ENCODE measurements around the gene NUP205. TPM values are rescaled to one million over a fixed set of nuclear protein-coding genes. Genes with fewer than 3 reads are reported as not detected.

The NUP205 gene
- total RNA-seq, 1 experiment from 2014 or later: 75.1 TPM

DNA sequence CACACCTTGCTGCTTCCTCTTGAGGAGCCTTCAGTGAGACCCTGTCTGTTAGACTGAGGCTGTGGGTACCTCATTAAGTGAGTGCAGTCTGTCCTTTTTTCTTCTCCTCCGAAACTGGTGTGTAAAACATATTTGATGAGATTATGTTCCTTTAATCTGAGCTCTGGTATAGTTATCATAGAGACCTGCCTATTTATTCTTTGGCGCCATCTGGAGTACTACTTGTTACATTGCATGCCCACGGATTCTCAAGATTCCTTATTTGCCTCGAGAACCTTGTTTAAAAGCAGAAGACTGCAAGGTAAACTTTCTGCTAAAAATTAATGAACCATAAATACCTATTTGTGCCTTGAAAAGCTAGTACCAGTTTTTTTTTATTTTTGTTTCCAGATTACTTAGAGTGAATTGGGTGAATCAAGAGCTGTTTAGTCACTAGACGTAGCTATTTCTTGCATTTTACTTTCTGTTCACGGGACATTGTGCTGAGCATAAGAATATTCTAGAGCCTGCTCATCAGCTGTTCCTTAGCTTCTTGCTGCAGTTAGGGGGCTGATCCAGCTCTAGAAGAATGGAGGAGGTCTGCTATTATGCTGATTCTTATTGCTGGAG is 87.7 kb downstream of the NUP205 start:
- peak; percentile 11 for DNase-seq
- CTCF ChIA-PET: interaction anchor here (0.6 to 1.3 kb wide), 7 partner anchors 23 to 371 kb away, joined by 3 to 12 read pairs (median 4); no protein-coding TSS in a partner anchor
- H3K9me3 Mint-ChIP-seq (ENCODE audit: low read depth, unreplicated experiment): no peaks in the 10 kb centered on the region
- no TSS peak for BruUV-seq (replicated peaks)
- TF ChIP-seq, protein P1, sequence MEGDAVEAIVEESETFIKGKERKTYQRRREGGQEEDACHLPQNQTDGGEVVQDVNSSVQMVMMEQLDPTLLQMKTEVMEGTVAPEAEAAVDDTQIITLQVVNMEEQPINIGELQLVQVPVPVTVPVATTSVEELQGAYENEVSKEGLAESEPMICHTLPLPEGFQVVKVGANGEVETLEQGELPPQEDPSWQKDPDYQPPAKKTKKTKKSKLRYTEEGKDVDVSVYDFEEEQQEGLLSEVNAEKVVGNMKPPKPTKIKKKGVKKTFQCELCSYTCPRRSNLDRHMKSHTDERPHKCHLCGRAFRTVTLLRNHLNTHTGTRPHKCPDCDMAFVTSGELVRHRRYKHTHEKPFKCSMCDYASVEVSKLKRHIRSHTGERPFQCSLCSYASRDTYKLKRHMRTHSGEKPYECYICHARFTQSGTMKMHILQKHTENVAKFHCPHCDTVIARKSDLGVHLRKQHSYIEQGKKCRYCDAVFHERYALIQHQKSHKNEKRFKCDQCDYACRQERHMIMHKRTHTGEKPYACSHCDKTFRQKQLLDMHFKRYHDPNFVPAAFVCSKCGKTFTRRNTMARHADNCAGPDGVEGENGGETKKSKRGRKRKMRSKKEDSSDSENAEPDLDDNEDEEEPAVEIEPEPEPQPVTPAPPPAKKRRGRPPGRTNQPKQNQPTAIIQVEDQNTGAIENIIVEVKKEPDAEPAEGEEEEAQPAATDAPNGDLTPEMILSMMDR (IDR thresholded peaks at IDR 0.05; ENCODE audit: unreplicated experiment): no peak
- H3K27ac Mint-ChIP-seq (ENCODE audit: unreplicated experiment): no peak overlapping the region
- intact Hi-C loops (cut with micrococcal nuclease; ENCODE audit: unreplicated experiment): loop anchor here (1.0 kb wide), 2 partner anchors 133 to 371 kb away; no protein-coding TSS in a partner anchor
- no peaks in the 10 kb centered on the region for H3K27me3 Mint-ChIP-seq (ENCODE audit: unreplicated experiment)
- H3K4me3 Mint-ChIP-seq (ENCODE audit: low read depth, unreplicated experiment): no peak overlapping the region
- H3K4me1 Mint-ChIP-seq (ENCODE audit: low read depth, unreplicated experiment): no peaks in the 10 kb centered on the region
- peaks cover 12% of the 10 kb centered on the region for H3K36me3 Mint-ChIP-seq (ENCODE audit: insufficient read depth, unreplicated experiment)

DNA sequence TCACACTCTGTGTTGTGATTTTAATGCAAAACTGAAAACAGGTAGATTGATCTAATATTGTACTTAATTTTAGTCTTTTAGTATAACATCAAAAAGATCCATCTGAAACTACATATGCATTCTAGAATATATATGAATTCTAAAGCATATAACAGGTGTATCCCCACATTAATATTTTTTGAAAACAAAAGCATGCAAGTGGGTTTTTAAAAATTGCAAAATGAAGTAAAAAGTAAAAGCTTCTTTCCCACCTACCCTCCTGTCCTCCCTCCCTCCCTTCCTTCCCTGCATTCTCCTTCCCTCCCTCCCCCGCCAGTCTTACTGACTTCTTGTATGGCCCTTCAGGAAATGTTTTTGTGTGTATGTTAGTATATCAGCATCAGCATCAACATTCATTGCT is 90.0 kb downstream of the NUP205 start:
- Mint-ChIP-seq H3K4me3 (ENCODE audit: low read depth, unreplicated experiment) (no peak overlapping the region), H3K27me3 (ENCODE audit: unreplicated experiment) (no peaks in the 10 kb centered on the region), H3K36me3 (ENCODE audit: insufficient read depth, unreplicated experiment) (no peaks in the 10 kb centered on the region), H3K9me3 (ENCODE audit: low read depth, unreplicated experiment) (no peaks in the 10 kb centered on the region), H3K4me1 (ENCODE audit: low read depth, unreplicated experiment) (no peaks in the 10 kb centered on the region), H3K27ac (ENCODE audit: unreplicated experiment) (no peak overlapping the region)
- TF ChIP-seq, protein P1 (IDR thresholded peaks at IDR 0.05; ENCODE audit: unreplicated experiment): no peak
- intact Hi-C loops (cut with micrococcal nuclease; ENCODE audit: unreplicated experiment): no loop called here
- CTCF ChIA-PET: no interaction called here
- no peak for DNase-seq
- BruUV-seq (replicated peaks): no TSS peak

- Mint-ChIP-seq H3K27me3 (ENCODE audit: unreplicated experiment) (no peaks in the 10 kb centered on the region), H3K4me1 (ENCODE audit: low read depth, unreplicated experiment) (no peaks in the 10 kb centered on the region), H3K36me3 (ENCODE audit: insufficient read depth, unreplicated experiment) (no peaks in the 10 kb centered on the region), H3K9me3 (ENCODE audit: low read depth, unreplicated experiment) (no peaks in the 10 kb centered on the region), H3K4me3 (ENCODE audit: low read depth, unreplicated experiment) (no peak overlapping the region), H3K27ac (ENCODE audit: unreplicated experiment) (no peak overlapping the region)
- BruUV-seq (replicated peaks): no TSS peak
- intact Hi-C loops (cut with micrococcal nuclease; ENCODE audit: unreplicated experiment): no loop called here
- no peak for DNase-seq
- CTCF ChIA-PET: no interaction called here
- TF ChIP-seq, protein P1 (IDR thresholded peaks at IDR 0.05; ENCODE audit: unreplicated experiment): no peak
Observed at GRCh38 chr7:135648235-135648634, 90.5 kb downstream of the NUP205 start.

DNA sequence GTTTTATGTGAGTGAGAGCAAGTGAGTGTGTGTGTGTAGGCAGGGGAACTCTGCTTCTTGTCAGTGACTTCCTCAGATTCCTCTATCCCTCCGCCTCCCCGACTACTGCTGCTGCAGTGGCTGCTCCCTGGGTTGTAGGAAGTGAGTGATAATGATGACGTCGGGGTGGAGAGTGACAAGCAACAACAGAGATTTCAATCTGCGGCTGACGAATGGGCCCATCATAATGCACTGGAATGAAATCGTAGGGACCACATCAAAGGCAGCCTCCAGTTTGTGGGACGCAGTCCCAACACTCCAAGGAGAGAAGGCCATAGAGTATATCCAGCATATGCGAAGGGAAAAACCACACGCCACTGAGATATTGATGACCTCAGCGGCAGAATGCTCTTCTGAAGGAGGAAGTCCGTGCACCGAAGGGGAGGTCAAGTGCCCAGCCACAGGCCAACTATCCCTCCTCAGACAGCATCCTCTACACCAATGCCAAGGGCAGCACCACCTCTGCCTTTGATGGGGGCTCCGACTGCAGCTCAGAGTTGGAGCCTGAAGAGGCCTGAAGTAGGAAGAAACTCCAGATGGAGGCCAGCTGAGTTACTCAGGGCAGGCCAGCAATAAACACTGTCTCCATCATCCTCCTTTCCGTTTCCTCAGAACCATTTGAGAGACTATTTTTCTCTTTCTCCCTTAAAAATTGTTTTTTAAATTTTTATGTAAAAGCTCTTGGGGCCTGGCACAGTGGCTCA is 93.3 kb downstream of the NUP205 start:
- no peak overlapping the region for H3K4me3 Mint-ChIP-seq (ENCODE audit: low read depth, unreplicated experiment)
- TF ChIP-seq, protein P1 (IDR thresholded peaks at IDR 0.05; ENCODE audit: unreplicated experiment): no peak
- no peak for DNase-seq
- H3K9me3 Mint-ChIP-seq (ENCODE audit: low read depth, unreplicated experiment): no peaks in the 10 kb centered on the region
- no peaks in the 10 kb centered on the region for H3K27me3 Mint-ChIP-seq (ENCODE audit: unreplicated experiment)
- H3K36me3 Mint-ChIP-seq (ENCODE audit: insufficient read depth, unreplicated experiment): no peaks in the 10 kb centered on the region
- no TSS peak for BruUV-seq (replicated peaks)
- intact Hi-C loops (cut with micrococcal nuclease; ENCODE audit: unreplicated experiment): no loop called here
- no peaks in the 10 kb centered on the region for H3K4me1 Mint-ChIP-seq (ENCODE audit: low read depth, unreplicated experiment)
- CTCF ChIA-PET: no interaction called here
- H3K27ac Mint-ChIP-seq (ENCODE audit: unreplicated experiment): no peak overlapping the region

Data from Calu3 (cell line).